22Rv1 (cell line): ENCODE results near the gene POF1B.

Source experiments
- CTCF ChIP-seq: fragments of 450-650 bp; IDR thresholded peaks from 2 replicates; pipeline ENCODE4 v1.5.1; 2017; ENCODE audit warnings: mild to moderate bottlenecking
- ZFX ChIP-seq: fragments of 450-650 bp; IDR thresholded peaks from 2 replicates; pipeline ENCODE4 v1.6.1; 2017; ENCODE audit warnings: antibody characterized with exemption, borderline replicate concordance

GRCh38 chrX:85288992-85289723, 90.3 kb downstream of the POF1B start:
- TF ChIP-seq CTCF (peak; percentile 14; the same call in 1 of the 2 replicates), ZFX (no peak)
